GM21526 (cell line): ENCODE results near the gene FCGR3A.
"Not testable (repeated sequence)": the region's sequence is repeated elsewhere in the genome, so short reads cannot be mapped to it uniquely, and the experiment has no call there.

Experiments used
- ATAC-seq: cut with Tn5 transposase; IDR thresholded peaks from one replicate; pipeline ENCODE4 v1.9.1; 2021; ENCODE audit warnings: moderate library complexity; ENCODE audit not compliant: unreplicated experiment, low FRiP score

The FCGR3A gene

GRCh38 chr1:161557506-161558450 is 8.2 kb upstream of the FCGR3A start:
- not testable (repeated sequence) for ATAC-seq

- not testable (repeated sequence) for ATAC-seq
These were observed 7.4 kb upstream of the FCGR3A start for GRCh38 chr1:161556990-161557389.

- ATAC-seq: not testable (repeated sequence)
These were observed 6.5 kb upstream of the FCGR3A start for GRCh38 chr1:161556143-161556542.

- ATAC-seq: not testable (repeated sequence)
These were observed 5.3 kb upstream of the FCGR3A start for GRCh38 chr1:161554815-161555417.

GRCh38 chr1:161554340-161554739 is 4.7 kb upstream of the FCGR3A start:
- not testable (repeated sequence) for ATAC-seq

GRCh38 chr1:161553631-161554030 is 4.0 kb upstream of the FCGR3A start:
- not testable (repeated sequence) for ATAC-seq

GRCh38 chr1:161550942-161551341 is 1.3 kb upstream of the FCGR3A start:
- not testable (repeated sequence) for ATAC-seq

GRCh38 chr1:161548749-161549406 is 740 bp downstream of the FCGR3A start:
- not testable (repeated sequence) for ATAC-seq

- ATAC-seq: not testable (repeated sequence)
These were observed 1.4 kb downstream of the FCGR3A start for GRCh38 chr1:161547995-161548741.

GRCh38 chr1:161545005-161545731 is 4.5 kb downstream of the FCGR3A start:
- not testable (repeated sequence) for ATAC-seq

- ATAC-seq: not testable (repeated sequence)
These were observed 6.5 kb downstream of the FCGR3A start for GRCh38 chr1:161543125-161543524.

- peak; percentile 61 for ATAC-seq
These were observed 7.5 kb downstream of the FCGR3A start for GRCh38 chr1:161542091-161542559.

GRCh38 chr1:161540570-161540960 is 9.1 kb downstream of the FCGR3A start:
- not testable (repeated sequence) for ATAC-seq

- not testable (repeated sequence) for ATAC-seq
These were observed 9.7 kb downstream of the FCGR3A start for GRCh38 chr1:161539731-161540569.

GRCh38 chr1:161538925-161539479 is 10.6 kb downstream of the FCGR3A start:
- ATAC-seq: not testable (repeated sequence)

GRCh38 chr1:161537068-161537669 is 12.4 kb downstream of the FCGR3A start:
- ATAC-seq: not testable (repeated sequence)

- ATAC-seq: not testable (repeated sequence)
These were observed 16.7 kb downstream of the FCGR3A start for GRCh38 chr1:161532644-161533567.
